ENCODE data around the gene CDAN1.

- TF ChIP-seq CTCF (IDR thresholded peaks at IDR 0.05; ENCODE audit: insufficient read depth, low read length, poor library complexity, severe bottlenecking) (no peak), EZH2phosphoT487 (conservative IDR thresholded peaks at IDR 0.05; ENCODE audit: low read length) (no peak)
Observed at GRCh38 chr15:42681119-42681518, 55.8 kb downstream of the CDAN1 start.
